H9 (cell line): Measurements from ENCODE around the gene ABCG1. TPM values are rescaled to one million over a fixed set of nuclear protein-coding genes. Genes with fewer than 3 reads are reported as not detected.

Experiments
- DNase-seq: peaks from one replicate; pipeline ENCODE4 v3.0.0-alpha.2; 2017
- H2AFZ ChIP-seq: one replicate; pipeline ENCODE4 v1.6.1; 2013; ENCODE audit warnings: mild to moderate bottlenecking, low read length, control low read depth, moderate library complexity
- H2AK5ac ChIP-seq: 2 replicates; pipeline ENCODE4 v1.6.1; 2013; ENCODE audit warnings: low read length, control low read depth, mixed read lengths; ENCODE audit not compliant: insufficient read length
- H2BK120ac ChIP-seq: one replicate; pipeline ENCODE4 v1.6.1; 2013; ENCODE audit warnings: low read depth, mild to moderate bottlenecking, low read length, control low read depth, inconsistent platforms; ENCODE audit not compliant: poor library complexity, severe bottlenecking
- H2BK12ac ChIP-seq: 2 replicates; pipeline ENCODE4 v1.6.1; 2013; ENCODE audit warnings: low read length, control low read depth, mixed read lengths, low read depth; ENCODE audit not compliant: insufficient read length
- H2BK15ac ChIP-seq: 2 replicates; pipeline ENCODE4 v1.6.1; 2013; ENCODE audit warnings: low read depth, low read length, control low read depth
- H2BK20ac ChIP-seq: one replicate; pipeline ENCODE4 v1.6.1; 2013; ENCODE audit warnings: low read depth, mild to moderate bottlenecking, low read length, control low read depth, inconsistent platforms; ENCODE audit not compliant: poor library complexity, severe bottlenecking
- H2BK5ac ChIP-seq: 2 replicates; pipeline ENCODE4 v1.6.1; 2013; ENCODE audit warnings: low read length, control low read depth, mixed read lengths; ENCODE audit not compliant: insufficient read length
- H3K14ac ChIP-seq: 2 replicates; pipeline ENCODE4 v1.6.1; 2013; ENCODE audit warnings: low read length, control low read depth; ENCODE audit not compliant: insufficient read depth
- H3K18ac ChIP-seq: 2 replicates; pipeline ENCODE4 v1.6.1; 2013; ENCODE audit warnings: low read depth, mild to moderate bottlenecking, mixed read lengths, low read length, control low read depth; ENCODE audit not compliant: insufficient read length
- H3K23ac ChIP-seq: 2 replicates; pipeline ENCODE4 v1.6.1; 2013; ENCODE audit warnings: low read length, control low read depth, mixed read lengths, low read depth; ENCODE audit not compliant: insufficient read length
- H3K23me2 ChIP-seq: 2 replicates; pipeline ENCODE4 v1.6.1; 2013; ENCODE audit warnings: low read depth, mild to moderate bottlenecking, mixed read lengths, low read length, control low read depth; ENCODE audit not compliant: insufficient read length, poor library complexity, severe bottlenecking
- H3K27ac ChIP-seq: 2 replicates; pipeline ENCODE4 v1.5.1; 2013; ENCODE audit warnings: low read length, control low read depth, mixed read lengths, low read depth; ENCODE audit not compliant: insufficient read length
- H3K27me3 ChIP-seq: 2 replicates; pipeline ENCODE4 v1.6.1; 2013; ENCODE audit warnings: low read length, control low read depth, inconsistent platforms; ENCODE audit not compliant: insufficient read depth
- H3K4ac ChIP-seq: 2 replicates; pipeline ENCODE4 v1.6.1; 2013; ENCODE audit warnings: low read depth, mild to moderate bottlenecking, control low read depth, inconsistent platforms, low read length, moderate library complexity
- H3K4me1 ChIP-seq: 2 replicates; pipeline ENCODE4 v1.6.1; 2013; ENCODE audit warnings: low read length, control low read depth, inconsistent platforms; ENCODE audit not compliant: insufficient read depth
- H3K4me2 ChIP-seq: 2 replicates; pipeline ENCODE4 v1.6.1; 2013; ENCODE audit warnings: low read length, control low read depth, mixed read lengths; ENCODE audit not compliant: insufficient read length, insufficient read depth
- H3K56ac ChIP-seq: 2 replicates; pipeline ENCODE4 v1.6.1; 2013; ENCODE audit warnings: low read depth, mild to moderate bottlenecking, mixed read lengths, low read length, control low read depth; ENCODE audit not compliant: insufficient read length
- H3K79me1 ChIP-seq: 2 replicates; pipeline ENCODE4 v1.6.1; 2013; ENCODE audit warnings: low read depth, mild to moderate bottlenecking, moderate library complexity, low read length, control low read depth, inconsistent platforms; ENCODE audit not compliant: insufficient read depth, poor library complexity, severe bottlenecking
- H3K79me2 ChIP-seq: 2 replicates; pipeline ENCODE4 v1.6.1; 2013; ENCODE audit warnings: low read length, control low read depth, inconsistent platforms; ENCODE audit not compliant: insufficient read depth
- H3K9ac ChIP-seq: 2 replicates; pipeline ENCODE4 v1.6.1; 2013; ENCODE audit warnings: low read length, control low read depth, mixed read lengths; ENCODE audit not compliant: insufficient read length; ENCODE audit errors: extremely low read depth
- H3K9me3 ChIP-seq: one replicate; pipeline ENCODE4 v1.6.1; 2013; ENCODE audit warnings: low read depth, low read length, inconsistent platforms; ENCODE audit not compliant: control insufficient read depth
- H3T11ph ChIP-seq: one replicate; pipeline ENCODE4 v1.6.1; 2013; ENCODE audit warnings: mild to moderate bottlenecking, low read length, control low read depth, inconsistent platforms
- H4K20me1 ChIP-seq: one replicate; pipeline ENCODE4 v1.6.1; 2013; ENCODE audit not compliant: control insufficient read depth, insufficient read length, insufficient read depth
- H4K5ac ChIP-seq: 2 replicates; pipeline ENCODE4 v1.6.1; 2013; ENCODE audit warnings: low read depth, mild to moderate bottlenecking, mixed read lengths, low read length, control low read depth; ENCODE audit not compliant: insufficient read length
- H4K8ac ChIP-seq: replicated peaks from 2 replicates; pipeline ENCODE4 v1.6.1; 2013; ENCODE audit warnings: low read length, control low read depth, mixed read lengths, low read depth; ENCODE audit not compliant: insufficient read length
- H4K91ac ChIP-seq: 2 replicates; pipeline ENCODE4 v1.6.1; 2013; ENCODE audit warnings: low read depth, mild to moderate bottlenecking, moderate library complexity, mixed read lengths, low read length, control low read depth; ENCODE audit not compliant: insufficient read length
- H3K27ac Mint-ChIP-seq, 3 experiments: 2 replicates in 2 of 3; 3 replicates in 1 of 3; pipeline ENCODE4 v1.8.0; 2020 to 2021; ENCODE audit warnings: mixed read lengths in 3 of 3, mild to moderate bottlenecking in 1 of 3, moderate library complexity in 1 of 3
- H3K27me3 Mint-ChIP-seq: 2 replicates; pipeline ENCODE4 v1.8.0; 2021; ENCODE audit warnings: low read depth, mild to moderate bottlenecking, moderate library complexity, mixed read lengths
- H3K36me3 Mint-ChIP-seq, 3 experiments: 2 replicates in 2 of 3; 3 replicates in 1 of 3; pipeline ENCODE4 v1.8.0; 2020 to 2021; ENCODE audit warnings: low read depth in 3 of 3, mixed read lengths in 3 of 3; ENCODE audit not compliant: insufficient read depth in 1 of 3
- H3K4me1 Mint-ChIP-seq, 2 experiments: 2 replicates each; pipeline ENCODE4 v1.8.0; 2020; ENCODE audit warnings: mixed read lengths in 2 of 2
- H3K4me3 Mint-ChIP-seq, 2 experiments: 2 replicates in 1 of 2; 3 replicates in 1 of 2; pipeline ENCODE4 v1.8.0; 2020 to 2021; ENCODE audit warnings: mild to moderate bottlenecking in 2 of 2, mixed read lengths in 2 of 2, moderate library complexity in 1 of 2
- H3K9me3 Mint-ChIP-seq, 2 experiments: 2 replicates in 1 of 2; 3 replicates in 1 of 2; pipeline ENCODE4 v1.8.0; 2020; ENCODE audit warnings: mild to moderate bottlenecking in 2 of 2, mixed read lengths in 2 of 2, moderate library complexity in 1 of 2
- WGBS: extraction: QIAGEN DNeasy Blood & Tissue Kit; methylation state at CpG from one replicate; pipeline ENCODE4 v1.1.7; 2013; ENCODE audit warnings: missing lambda C conversion rate, low lambda C conversion rate, mixed read lengths; ENCODE audit not compliant: insufficient read length; ENCODE audit errors: extremely low coverage; 5-methylcytosine and 5-hydroxymethylcytosine counted together
- total RNA-seq: library from RNA; stranded (reverse); gene quantifications from 2 replicates; pipeline ENCODE4 v1.2.1, GENCODE V29; 2021
- TF ChIP-seq, protein P1 (sequence below): fragments of 200-600 bp; sonication (generic); conservative IDR thresholded peaks from 3 replicates; pipeline ENCODE4 v1.8.0; 2021; ENCODE audit warnings: antibody characterized with exemption, mild to moderate bottlenecking

Gene ABCG1
- total RNA-seq, 1 experiment from 2014 or later: 0.83 TPM

DNA sequence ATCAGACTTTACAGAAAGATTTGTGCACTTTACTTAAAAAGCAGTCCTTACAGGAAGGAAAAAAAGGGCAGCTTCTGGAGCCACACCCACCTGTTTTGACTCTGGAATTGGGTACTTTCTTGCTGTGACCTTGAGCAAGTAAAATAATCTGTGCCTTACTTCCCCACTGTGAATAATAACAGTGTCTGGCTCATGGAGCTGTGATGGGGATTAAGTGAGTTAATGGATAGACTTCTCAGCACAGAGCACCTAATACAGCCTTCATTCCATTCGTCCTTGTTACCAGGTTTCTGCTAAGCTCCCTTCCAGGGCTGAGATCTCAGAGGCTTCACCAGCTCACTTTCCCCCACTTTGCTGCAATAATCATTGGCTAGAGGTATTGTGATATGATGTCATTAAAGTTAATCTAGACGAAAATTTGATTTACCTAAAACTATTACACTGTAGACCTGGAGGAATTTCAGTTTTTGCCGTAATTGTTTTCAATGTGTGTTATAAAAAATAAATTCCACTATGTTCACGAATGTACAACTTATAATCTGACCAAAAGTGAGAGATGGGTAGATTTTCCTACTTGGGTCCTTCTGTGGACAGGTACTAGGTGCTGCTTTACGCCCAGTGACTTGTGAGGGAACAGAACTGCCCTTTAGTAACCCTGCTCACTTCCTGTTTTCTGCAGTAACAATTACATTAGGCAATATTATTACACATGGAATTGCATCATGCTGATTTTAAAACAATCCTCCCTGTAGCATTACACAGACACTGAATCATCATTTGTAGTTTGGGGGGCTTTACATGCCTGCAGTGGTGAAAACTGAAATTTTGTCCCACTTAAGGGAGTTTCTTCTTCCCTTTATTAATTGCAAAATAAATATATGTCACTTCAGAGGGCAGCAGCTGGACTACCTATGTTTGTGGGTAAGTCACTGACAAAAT lies 19.7 kb upstream of the ABCG1 start:
- no peak overlapping the region for H4K91ac ChIP-seq
- no peak overlapping the region for H3K4me2 ChIP-seq

More for the DNA sequence above, 19.7 kb upstream of the ABCG1 start:
- H3K27ac Mint-ChIP-seq: no peak overlapping the region; a peak in 1 of 7 replicates
- no CpG with 5 or more reads among the region's 5 CpGs for WGBS
- Histone ChIP-seq H3K27me3 (no peaks in the 10 kb centered on the region), H3K56ac (no peak overlapping the region), H3T11ph (no peak overlapping the region), H2AFZ (no peak overlapping the region), H3K14ac (no peak overlapping the region), H2BK120ac (no peak overlapping the region), H3K79me2 (no peaks in the 10 kb centered on the region), H3K18ac (no peak overlapping the region), H2AK5ac (no peak overlapping the region), H3K79me1 (no peaks in the 10 kb centered on the region), H2BK12ac (no peak overlapping the region), H3K9me3 (no peaks in the 10 kb centered on the region), H3K4ac (no peak overlapping the region), H4K20me1 (no peaks in the 10 kb centered on the region), H3K4me1 (no peaks in the 10 kb centered on the region), H2BK5ac (no peak overlapping the region), H3K23ac (no peak overlapping the region), H3K27ac (no peak overlapping the region), H2BK20ac (no peak overlapping the region), H4K8ac (no peak overlapping the region), H2BK15ac (no peak overlapping the region), H3K23me2 (no peaks in the 10 kb centered on the region), H3K9ac (no peak overlapping the region), H4K5ac (no peak overlapping the region)
- H3K9me3 Mint-ChIP-seq: peaks cover 0 to 2% of the 10 kb centered on the region in 2 experiments; a peak in 2 of 5 replicates
- H3K4me1 Mint-ChIP-seq: peaks cover 0 to 10% of the 10 kb centered on the region in 2 experiments; a peak in 1 of 4 replicates
- no peak for DNase-seq
- TF ChIP-seq, protein P1, sequence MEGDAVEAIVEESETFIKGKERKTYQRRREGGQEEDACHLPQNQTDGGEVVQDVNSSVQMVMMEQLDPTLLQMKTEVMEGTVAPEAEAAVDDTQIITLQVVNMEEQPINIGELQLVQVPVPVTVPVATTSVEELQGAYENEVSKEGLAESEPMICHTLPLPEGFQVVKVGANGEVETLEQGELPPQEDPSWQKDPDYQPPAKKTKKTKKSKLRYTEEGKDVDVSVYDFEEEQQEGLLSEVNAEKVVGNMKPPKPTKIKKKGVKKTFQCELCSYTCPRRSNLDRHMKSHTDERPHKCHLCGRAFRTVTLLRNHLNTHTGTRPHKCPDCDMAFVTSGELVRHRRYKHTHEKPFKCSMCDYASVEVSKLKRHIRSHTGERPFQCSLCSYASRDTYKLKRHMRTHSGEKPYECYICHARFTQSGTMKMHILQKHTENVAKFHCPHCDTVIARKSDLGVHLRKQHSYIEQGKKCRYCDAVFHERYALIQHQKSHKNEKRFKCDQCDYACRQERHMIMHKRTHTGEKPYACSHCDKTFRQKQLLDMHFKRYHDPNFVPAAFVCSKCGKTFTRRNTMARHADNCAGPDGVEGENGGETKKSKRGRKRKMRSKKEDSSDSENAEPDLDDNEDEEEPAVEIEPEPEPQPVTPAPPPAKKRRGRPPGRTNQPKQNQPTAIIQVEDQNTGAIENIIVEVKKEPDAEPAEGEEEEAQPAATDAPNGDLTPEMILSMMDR: no peak
- H3K36me3 Mint-ChIP-seq: no peaks in the 10 kb centered on the region; a peak in 1 of 7 replicates
- H3K4me3 Mint-ChIP-seq: no peak overlapping the region
- H3K27me3 Mint-ChIP-seq: peaks cover 7% of the 10 kb centered on the region
